ENCODE data around the gene C8G.

The C8G gene

GRCh38 chr9:136921307-136921706 is 23.7 kb upstream of the C8G start:
- no peak for DNase-seq

DNA sequence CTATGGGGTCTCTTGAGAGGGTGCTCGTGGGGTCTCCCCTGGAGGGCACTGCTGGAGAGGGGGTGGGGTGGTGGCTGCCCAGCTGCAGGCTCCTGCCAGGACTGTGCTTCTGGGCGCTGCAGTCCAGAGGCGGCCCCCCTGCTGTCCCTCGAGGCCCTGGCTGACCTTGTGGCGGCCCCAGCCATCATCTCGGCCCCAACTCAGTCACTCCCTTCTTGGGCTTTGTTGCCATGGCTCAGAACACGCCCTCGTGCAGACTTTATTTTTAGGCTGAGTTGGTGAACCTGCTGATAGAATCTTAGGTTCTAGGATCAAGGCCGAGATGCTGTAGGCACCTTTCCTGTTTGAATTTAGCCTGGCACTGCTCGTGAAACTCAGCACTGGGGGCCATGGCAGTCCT is 23.3 kb upstream of the C8G start:
- DNase-seq = no peak

GRCh38 chr9:136922540-136922939 is 22.5 kb upstream of the C8G start:
- no peak for DNase-seq

DNA sequence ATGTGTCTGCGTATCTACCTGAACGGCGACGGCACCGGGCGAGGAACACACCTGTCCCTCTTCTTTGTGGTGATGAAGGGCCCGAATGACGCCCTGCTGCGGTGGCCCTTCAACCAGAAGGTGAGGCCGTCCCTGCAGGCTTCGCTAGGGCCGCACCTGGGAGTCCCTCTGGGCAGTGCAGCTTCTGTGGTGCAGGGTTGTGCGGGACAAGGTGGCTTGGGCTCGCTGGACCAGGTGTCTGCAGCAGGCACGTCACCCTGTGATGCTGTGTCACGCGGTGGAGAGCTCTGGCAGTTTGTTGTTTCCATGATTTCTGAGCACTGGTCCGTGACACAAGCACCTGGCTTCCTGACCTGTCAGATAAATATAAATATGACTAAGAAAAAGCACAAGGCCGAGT is 21.2 kb upstream of the C8G start:
- DNase-seq = no peak

GRCh38 chr9:136925414-136926153 is 19.5 kb upstream of the C8G start:
- DNase-seq = no peak

DNA sequence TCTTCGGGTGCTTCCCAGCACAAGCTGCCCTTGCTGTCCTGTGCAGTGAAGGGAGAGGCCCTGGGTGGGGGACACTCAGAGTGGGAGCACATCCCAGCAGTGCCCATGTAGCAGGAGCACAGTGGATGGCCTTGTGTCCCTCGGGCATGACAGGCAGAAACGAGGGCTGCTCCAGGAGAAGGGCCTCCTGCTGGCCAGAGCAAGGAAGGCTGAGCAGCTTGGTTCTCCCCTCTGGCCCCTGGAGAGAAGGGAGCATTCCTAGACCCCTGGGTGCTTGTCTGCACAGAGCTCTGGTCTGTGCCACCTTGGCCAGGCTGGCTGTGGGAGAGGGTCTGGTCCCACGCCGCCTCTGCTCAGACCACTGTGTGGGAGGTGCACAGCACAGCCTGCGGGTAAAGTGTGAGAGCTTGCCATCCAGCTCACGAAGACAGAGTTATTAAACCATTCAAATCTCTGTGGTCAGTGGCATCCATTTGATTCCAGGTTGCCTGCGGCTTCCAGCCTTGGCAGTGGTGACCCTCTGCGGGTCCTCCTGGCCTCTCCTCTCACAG is 18.8 kb upstream of the C8G start:
- no peak for DNase-seq

DNA sequence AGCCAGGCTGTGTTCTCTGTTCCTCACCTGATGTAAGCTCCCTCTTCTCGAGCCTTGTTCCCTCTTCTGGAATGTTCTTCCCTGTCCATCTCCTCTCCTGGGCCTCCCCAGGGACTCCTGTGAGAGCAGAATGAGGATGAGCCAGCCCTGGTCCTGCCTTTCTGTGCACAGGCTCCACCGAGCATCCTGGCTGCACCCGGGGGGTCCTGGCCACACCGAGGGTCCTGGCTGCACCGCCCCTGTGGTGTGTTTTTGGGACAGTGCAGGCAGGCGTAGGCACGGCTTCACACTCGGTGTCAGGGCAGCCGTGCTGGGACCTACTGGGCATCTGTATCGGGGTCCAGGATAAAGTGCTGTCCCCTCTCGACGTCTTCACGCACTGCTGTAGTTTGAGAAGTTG is 18.3 kb upstream of the C8G start:
- DNase-seq = no peak

- no peak for DNase-seq
Observed at GRCh38 chr9:136927343-136928271, 17.4 kb upstream of the C8G start.

- no peak for DNase-seq
Observed at GRCh38 chr9:136928591-136928990, 16.5 kb upstream of the C8G start.

DNA sequence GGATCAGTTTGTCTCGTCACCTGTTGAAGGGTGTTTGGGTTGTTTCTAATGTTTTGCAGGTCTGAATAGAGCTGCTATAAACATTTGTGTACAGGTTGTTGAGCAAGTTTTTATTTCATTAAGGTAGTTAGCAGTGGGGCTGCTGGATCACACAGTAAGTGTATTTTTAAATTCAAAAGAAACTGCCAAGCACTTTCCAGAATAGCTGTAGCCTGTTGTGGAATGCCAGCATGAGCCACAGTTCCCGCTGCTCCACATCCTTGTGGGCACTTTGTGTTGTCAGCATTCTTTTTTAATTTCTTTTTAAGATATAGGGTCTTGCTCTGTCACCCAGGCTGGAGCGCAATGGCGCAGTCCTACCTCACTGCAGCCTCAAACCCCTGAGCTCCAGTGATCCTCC is 15.0 kb upstream of the C8G start:
- no peak for DNase-seq

DNA sequence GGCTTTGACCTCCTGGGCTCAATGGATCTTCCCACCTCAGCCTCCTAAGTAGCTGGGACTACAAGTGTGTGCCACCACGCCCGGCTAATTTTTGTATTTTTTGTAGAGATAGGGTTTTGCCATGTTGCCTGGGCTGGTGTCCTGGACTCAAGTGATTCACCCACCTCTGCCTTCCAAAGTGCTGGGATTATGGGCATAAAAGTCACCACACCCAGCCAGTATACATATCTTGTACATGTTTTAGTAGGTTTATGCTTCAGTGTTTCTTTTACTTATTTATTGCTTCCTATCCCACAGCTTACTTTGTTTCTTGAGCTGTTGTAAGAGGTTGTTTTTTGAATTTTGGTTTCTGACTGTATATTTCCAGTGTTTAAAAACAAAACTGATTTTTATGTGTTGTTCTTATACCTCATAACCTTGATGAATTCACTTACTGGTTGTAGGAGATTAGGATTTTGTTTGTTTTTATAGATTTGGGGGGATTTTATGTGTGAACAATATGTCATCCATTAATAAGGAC is 13.4 kb upstream of the C8G start:
- DNase-seq = no peak

DNA sequence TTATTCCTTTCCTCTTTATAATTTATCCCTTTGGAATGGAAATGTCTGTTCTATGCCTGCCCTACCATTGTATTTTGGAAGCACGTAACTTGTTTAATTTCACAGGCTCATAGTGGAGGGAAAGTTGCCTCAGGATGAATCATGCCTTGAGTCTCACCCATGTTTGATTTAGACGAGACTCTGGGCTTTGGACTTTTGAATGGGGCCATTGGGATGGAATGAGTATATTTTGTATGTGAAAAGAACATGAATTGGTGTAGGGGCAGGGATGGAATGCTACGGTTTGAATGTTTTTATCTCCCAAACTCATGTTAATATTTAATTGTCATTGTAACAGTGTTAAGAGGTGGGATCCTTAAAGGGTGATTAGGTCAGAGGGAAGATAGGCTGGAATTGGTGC is 10.8 kb upstream of the C8G start:
- no peak for DNase-seq

DNA sequence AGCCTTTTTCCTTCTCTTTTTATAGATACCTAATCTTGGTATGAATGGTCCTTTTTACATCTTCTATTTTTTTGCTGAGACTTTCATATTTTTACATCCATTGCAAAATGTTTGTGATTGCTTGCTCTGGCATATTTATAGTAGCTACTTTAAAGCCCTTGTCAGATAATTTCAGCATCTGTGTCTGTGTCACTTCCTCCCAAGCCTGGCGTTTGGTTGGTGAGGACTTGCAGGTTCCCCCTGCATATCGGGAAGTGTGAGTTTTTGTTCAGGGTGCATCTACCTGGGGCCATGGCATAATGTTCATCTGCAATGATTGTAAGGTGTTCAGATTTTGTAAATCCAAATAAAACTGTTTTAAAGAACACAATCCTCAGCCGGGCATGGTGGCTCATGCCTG is 9.4 kb upstream of the C8G start:
- no peak for DNase-seq

DNA sequence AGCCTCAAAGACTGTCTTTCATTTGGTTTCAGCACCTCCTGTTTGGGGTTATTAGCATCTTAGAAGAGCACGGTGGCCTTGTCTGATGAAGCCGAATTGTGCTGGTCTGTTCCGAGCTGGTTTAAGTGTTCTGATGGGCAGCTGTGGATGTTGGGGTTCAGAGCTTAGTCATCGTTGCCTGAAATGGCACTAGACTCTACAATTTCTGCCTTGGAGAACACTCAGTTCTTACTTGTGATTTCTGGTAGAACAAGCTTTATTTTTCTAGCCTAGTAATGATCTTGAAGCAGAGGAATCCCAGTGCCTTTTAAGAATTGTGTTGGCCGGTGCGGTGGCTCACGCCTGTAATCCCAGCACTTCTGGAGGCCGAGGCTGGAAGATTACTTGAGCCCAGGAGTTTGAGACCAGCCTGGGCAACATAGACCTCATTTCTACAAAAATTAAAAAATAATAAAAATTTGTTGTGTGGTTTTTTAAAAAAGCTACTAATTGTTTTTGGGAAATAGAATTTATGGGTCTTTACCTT is 8.3 kb upstream of the C8G start:
- DNase-seq = no peak

DNA sequence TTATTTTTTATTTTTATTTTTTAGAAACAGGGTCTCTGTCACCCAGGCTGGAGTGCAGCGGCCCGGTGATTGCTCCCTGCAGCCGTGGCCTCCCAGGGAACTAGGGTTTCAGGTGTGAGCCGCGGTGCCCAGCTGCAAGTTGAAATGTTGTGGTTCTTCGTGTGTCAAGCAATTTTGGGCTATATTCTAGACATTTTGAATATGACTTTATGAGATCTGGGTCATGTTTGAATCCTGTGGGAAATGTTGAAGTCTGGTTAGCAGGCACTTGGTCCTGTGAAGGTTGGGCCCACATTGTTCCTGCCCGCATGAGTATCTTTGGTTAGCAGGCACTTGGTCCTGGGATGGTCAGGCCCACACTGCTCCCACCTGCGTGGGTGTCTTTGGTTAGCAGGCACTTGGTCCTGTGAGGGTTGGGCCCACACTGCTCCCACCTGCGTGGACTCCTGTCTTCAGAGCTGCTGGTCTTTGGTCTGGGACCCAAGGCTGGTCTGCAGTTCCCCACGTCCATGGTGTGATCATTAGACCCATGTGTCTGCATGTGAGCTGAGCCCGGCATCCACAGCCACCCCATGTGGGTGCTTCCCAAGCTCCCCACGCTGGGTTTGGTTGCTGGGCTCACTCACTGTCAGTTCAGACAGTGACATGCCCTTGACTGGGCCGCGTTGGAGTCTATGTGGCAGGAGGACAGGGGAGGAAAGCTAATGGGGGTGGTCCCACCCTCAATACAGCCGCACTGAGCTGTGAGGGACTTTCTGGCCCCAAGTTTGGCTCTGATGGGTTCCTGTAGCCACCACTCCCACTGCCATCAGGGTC is 7.6 kb upstream of the C8G start:
- DNase-seq = no peak

GRCh38 chr9:136939431-136939995 is 5.5 kb upstream of the C8G start:
- DNase-seq = no peak

GRCh38 chr9:136939996-136940525 is 5.0 kb upstream of the C8G start:
- DNase-seq = no peak

GRCh38 chr9:136940526-136941230 is 4.4 kb upstream of the C8G start:
- no peak for DNase-seq

GRCh38 chr9:136941231-136942111 is 3.6 kb upstream of the C8G start:
- DNase-seq = no peak
